GM18951 (cell line): Measurements from ENCODE around the gene LTBR.

ENCODE experiments used
- POLR2A ChIP-seq: IDR thresholded peaks from 4 replicates; pipeline ENCODE4 v1.6.1; 2011; ENCODE audit warnings: mild to moderate bottlenecking; ENCODE audit not compliant: insufficient read length, insufficient read depth; ENCODE audit errors: extremely low read depth
- in situ Hi-C: fragments of 300-500 bp; cut with MboI; formaldehyde crosslinking; loops from one replicate; pipeline ENCODE4 v1.12.0; 2022; ENCODE audit warnings: low sequenced_read_pairs, mixed read lengths, inconsistent platforms; ENCODE audit not compliant: unreplicated experiment

LTBR gene

DNA sequence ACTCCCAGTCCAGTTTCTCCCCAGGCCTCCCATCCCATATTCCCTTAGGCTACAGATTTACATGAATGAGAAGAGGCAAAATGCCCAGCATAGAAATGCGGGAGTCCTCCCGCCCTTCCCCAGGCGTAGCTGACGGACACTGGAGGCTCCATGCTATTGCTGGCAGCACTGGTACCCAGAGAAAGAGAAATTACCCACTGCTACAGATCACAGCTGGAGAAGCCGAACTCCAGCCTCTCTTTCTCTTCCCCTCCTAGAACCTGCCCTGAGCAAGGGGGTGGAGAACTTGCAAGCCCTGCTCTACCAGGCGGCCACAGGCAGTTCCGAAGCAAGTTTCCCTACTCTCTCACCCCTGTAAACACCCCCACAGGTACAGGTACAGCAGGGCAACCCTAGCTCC lies 3.6 kb downstream of the LTBR start:
- no peak for TF ChIP-seq POLR2A
- in situ Hi-C loops = no loop called here

DNA sequence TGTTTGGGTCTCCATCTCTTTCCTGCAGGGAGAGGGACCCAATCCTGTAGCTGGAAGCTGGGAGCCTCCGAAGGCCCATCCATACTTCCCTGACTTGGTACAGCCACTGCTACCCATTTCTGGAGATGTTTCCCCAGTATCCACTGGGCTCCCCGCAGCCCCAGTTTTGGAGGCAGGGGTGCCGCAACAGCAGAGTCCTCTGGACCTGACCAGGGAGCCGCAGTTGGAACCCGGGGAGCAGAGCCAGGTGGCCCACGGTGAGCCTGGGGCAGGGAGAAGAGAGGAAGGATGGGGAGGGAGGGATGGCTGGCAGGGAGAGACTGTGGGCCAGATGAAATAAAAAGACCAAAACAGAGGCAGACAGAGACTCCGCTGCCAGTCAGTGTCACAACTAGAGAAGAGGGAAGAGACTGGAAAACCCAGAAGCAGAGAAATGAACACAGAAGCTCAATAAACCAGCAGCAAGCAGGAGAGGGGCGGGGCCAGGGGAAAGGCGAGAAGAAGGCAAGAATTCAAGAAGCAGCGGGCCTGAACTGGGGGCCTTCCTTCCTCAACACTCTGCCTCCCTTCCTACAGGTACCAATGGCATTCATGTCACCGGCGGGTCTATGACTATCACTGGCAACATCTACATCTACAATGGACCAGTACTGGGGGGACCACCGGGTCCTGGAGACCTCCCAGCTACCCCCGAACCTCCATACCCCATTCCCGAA lies 6.3 kb downstream of the LTBR start:
- in situ Hi-C loops = no loop called here
- TF ChIP-seq POLR2A = no peak

DNA sequence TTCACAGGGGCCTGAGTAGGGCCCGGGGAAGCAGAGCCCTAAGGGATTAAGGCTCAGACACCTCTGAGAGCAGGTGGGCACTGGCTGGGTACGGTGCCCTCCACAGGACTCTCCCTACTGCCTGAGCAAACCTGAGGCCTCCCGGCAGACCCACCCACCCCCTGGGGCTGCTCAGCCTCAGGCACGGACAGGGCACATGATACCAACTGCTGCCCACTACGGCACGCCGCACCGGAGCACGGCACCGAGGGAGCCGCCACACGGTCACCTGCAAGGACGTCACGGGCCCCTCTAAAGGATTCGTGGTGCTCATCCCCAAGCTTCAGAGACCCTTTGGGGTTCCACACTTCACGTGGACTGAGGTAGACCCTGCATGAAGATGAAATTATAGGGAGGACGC lies 7.1 kb downstream of the LTBR start:
- in situ Hi-C loops = no loop called here
- TF ChIP-seq POLR2A = no peak

DNA sequence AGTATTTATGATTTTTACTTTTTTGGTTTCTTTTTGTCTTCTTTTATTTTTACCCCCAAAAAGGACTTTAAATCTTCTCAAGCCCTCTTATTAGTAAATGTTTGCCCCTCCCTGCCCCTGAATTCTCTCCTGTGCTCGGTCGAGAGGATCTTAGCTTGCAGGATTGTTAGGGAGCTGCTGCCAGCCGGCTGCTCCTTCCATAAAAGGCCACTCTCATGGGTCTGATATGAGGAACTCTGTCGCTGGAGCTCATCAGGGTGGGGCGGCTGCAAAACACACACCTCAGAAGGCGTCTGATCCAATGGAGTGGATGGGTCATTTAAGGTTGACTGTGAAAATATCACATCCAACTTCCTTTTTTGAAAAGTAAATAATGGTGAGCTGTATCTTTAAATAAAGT lies 8.5 kb downstream of the LTBR start:
- TF ChIP-seq POLR2A = no peak
- in situ Hi-C loops = no loop called here

DNA sequence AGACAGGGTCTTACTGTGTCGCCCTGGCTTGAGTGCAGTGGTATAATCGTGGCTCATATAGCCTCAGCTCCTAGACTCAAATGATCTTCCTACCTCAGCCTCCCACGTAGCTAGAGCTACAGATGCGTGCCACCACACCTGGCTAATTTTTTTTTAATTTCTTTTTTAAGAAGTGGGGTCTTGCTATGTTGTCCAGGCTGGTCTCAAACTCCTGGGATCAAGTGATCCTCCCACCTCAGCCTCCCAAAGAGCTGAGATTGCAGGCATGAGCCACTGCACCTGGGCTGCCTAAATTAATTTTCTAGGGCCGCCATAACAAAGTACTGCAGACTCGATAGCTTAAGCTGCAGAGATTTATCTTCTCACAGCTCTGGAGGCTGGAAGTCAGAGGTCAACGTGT lies 9.1 kb downstream of the LTBR start:
- TF ChIP-seq POLR2A = no peak
- in situ Hi-C loops = no loop called here

DNA sequence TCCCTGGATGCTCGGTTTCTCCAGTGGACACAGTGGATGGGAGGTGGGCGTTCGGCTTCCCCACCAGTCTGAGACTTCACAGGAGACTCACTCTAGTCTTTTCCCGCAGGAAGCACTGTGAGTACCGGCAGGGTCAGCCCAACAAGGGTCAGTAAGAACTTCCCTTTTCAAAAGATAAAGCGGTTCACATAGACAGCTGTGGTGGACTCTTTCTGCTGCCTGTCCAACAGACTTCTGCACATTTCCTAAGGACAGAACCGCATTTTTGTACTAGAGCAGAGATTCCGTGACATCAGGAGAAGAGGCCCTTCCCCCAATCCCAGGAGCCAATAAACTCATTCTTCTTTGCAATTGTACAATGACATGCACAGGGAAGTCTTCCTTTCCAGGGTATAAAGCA lies 10.4 kb downstream of the LTBR start:
- no peak for TF ChIP-seq POLR2A
- in situ Hi-C loops = no loop called here

DNA sequence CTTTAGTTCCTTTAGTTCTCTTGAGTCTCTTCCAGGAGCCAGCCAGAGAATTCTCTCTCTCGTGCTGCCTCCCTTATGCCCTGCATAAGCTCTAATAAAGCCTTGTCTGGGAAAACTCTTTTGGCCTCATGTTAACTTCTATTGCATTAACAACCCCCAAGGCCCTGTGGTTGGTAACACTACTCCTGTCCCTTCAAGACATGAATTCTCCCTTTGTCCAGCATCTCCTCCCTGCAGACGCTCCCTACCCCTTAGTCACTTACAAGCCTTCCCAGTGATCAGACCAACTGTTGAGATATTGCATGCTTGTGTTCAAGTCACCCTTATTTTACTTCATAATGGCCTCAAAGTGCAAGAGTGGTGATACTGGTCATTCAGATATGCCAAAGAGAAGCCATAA lies 12.1 kb downstream of the LTBR start:
- in situ Hi-C loops = no loop called here
- no peak for TF ChIP-seq POLR2A

DNA sequence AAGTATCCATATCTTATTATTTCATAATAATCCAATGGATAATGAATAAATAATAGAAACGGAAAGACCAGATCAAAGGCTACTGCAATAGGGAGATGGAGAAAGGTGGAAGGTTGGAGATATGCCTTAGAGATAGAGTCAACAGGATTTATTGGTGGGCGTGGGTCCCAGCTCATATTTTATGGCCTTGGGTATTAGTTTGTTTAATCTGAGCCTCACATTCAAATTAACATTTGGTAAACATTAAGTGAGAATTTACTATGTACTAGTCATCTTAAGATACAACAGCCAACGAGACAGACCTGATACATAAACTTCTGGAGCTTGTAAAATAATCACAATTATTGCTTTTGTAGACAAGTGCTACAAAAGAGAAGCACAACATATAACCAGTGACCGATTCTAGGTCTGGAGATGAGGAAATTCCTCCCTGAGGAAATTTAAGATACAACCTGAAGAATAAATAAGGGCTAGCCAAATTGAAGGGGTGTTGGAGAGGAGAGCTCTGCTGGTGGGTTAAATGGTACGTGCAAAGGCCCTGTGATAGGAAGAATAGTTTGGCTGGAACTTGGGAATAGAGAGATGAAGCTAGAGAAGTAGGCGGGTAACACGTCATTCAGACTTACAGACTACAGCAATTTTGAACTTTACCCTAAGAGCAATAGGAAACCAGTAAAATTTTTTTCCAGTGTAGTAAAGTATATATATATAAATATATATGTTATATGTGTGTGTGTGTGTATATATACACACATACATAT lies 16.1 kb downstream of the LTBR start:
- no peak for TF ChIP-seq POLR2A
- in situ Hi-C loops = no loop called here

DNA sequence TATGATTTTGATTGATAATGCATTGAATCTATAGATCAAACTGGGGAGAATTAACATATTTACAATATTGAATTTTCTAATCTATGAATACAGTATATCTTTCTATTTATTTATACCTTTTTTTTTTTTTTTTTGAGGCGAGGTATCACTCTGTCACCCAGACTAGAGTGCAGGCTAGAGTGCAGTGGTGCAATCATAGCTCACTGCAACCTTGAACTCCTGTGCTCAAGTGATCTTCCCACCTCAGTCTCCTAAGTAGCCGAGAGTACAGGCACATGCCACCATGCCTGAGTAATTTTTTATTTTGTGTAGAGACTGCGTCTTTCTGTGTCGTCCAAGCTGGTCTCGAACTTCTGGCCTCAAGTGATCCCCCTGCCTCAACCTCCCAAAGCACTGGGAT lies 20.4 kb downstream of the LTBR start:
- in situ Hi-C loops = no loop called here
- no peak for TF ChIP-seq POLR2A

DNA sequence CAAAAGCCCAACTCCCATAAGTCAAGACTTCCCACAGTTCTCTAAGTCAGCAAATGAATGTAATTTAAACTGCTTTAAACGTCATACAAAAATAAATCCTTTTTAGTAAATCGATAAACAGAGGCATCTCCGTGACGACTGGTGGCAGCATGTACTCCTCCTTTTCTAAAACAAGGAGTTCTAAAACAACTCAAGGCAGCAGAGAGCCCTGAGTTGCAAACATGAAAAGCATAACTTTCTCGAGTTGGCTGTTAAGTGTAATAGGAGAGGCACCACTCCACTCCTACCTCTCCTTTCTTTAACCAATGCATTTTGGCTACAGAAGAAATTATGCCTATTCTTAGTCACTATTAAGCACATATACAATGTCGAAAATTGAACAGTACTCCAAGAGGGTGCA lies 22.0 kb downstream of the LTBR start:
- no peak for TF ChIP-seq POLR2A
- in situ Hi-C loops = no loop called here

DNA sequence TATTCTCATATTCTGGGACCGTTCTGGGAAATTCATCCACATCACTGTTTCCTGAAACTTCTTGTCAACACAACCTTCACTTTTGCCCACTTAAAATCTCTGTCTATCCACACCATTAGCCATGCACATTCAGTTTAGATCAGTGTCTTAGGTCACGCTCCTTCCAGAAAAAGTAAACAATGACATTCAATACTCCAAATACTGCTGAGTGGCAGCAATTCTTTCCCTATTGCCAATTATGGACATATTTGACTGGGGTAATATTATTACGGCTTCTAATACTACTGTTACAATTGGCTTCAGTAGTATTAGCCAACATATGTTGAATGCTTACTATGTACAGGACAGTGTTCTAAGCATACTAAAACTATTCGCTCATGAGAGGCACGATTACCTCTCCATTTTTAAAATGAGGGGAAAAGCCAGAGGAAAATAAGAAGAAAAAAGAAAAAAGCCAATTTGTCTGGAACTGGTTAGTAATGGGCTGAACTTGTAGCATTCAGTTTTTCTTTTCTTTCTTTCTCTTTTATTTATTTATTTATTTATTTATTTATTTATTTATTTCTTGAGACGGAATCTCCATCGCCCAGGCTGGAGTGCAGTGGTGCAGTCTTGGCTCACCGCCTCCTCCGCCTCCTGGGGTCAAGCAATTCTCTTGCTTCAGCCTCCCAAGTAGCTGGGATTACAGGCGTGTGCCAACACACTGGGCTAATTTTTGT lies 23.4 kb downstream of the LTBR start:
- in situ Hi-C loops = no loop called here
- TF ChIP-seq POLR2A = no peak

DNA sequence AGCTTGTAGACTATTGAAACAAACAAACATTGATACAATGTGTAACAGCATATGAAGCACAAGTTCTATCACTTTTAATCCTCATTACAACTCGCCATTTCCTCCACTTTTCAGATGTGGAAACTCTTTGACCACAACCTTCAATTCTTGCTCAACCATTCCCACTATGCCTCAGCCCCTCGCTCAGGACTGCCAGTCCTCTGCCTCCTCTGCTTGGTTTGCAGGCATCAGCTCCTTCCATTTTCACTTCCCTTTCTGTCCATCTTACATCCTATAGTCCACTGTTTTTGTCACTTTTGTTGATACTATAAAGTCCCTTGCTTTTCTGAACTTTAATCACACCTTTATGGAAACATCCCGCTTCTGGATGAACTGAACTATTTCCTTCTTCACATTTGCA lies 32.6 kb downstream of the LTBR start:
- in situ Hi-C loops = no loop called here
- TF ChIP-seq POLR2A = no peak

DNA sequence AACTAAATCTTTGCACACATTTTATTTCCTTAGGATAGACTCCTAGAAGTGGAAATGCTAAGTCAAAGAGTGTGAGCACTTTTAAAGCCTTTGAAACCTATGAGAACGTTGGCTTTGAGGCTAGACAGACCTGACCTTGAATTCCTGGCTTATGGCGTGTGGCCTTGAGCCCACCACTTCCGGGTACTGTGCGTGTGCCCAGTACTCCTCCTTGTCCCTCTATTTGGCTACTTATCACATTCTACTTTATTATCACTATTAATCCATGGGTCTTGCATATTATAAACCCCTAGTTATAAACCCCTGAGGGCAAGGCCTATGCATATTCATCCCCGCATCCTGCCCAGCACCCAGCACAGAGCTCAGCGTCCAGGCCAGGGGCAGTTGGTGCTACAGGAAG lies 34.8 kb downstream of the LTBR start:
- TF ChIP-seq POLR2A = no peak
- in situ Hi-C loops = no loop called here

DNA sequence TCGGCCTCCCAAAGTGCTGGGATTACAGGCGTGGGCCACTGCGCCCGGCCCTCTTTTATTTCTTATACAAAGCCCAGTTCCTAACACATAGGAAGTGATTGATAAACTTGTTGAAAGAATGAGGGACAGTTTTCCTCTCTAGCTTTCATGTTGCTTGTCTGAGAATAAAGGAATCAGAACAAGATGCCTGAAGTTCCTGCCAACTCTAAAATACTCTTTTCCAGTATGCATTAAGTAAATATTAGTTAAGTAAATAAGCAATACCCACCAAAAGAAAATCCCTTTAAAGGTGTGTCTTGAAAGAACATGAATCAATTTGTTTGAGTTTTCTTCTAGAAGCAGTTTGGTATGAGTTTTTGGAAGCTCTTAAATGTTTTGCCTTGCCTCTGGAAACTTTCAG lies 36.4 kb downstream of the LTBR start:
- no peak for TF ChIP-seq POLR2A
- in situ Hi-C loops = no loop called here

DNA sequence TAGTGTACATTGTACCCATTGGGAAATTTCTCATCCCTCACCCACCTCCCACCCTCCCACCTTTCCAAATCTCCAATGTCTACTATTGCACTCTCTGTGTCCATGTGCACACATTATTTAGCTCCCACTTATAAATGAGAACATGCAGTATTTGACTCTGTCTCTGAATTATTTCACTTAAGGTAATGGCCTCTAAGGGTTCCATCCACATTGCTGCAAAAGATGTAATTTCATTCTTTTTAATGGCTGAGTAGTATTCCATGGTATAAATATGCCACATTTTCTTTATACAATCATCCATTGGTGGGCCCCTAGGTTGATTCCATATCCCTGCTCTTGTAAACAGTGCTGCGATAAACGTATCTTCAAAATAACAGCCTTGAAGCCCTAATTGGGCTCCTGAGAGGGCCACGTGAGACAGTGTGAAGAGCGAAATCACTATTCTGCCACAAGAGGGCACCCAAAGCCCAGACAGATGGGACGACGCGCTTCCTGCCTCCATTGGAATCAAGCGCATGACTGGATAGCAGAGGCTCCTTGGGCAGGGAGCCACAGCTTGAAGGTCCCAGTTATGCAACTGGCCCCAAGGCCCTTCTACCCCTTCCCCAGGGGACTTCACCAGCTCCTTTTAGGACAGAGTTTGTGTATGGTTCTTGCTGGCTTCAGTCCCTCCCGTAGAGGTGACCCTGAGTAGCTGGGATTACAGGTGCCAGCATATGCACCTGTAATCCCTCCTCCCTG lies 39.5 kb downstream of the LTBR start:
- in situ Hi-C loops = no loop called here
- no peak for TF ChIP-seq POLR2A
